ENCODE results near the gene MLLT11.
"Not testable (repeated sequence)": the region's sequence is repeated elsewhere in the genome, so short reads cannot be mapped to it uniquely, and the experiment has no call there.

MLLT11 gene

GRCh38 chr1:151055581-151055980 is 4.6 kb upstream of the MLLT11 start:
- DNase-seq (ENCODE audit: low read depth in 2 of 3, low spot score in 2 of 3) = no peak

DNA sequence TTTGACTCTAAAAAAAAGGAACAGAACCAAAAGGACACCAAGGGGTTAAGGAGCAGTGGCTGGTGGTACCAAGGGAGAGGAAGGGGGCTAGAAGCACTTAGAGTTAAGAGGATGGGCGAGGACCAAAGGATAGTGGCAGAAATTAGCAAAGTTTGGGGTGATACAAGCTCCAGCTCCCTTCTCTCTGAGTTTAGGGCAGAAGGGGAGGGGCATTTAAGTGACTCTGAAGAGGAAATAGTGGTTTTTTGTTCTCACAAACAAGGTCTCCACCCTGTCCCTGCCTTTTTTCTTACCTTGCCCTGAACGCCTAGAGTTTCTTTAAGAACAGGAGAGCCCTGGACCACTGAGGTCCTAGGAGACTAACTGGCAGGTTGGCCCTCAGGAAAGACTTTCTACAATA is 4.0 kb upstream of the MLLT11 start:
- DNase-seq (ENCODE audit: low read depth in 2 of 3, low spot score in 2 of 3) = no peak

GRCh38 chr1:151058692-151059091 is 1.5 kb upstream of the MLLT11 start:
- no peak for DNase-seq (ENCODE audit: low read depth in 2 of 3, low spot score in 2 of 3)

DNA sequence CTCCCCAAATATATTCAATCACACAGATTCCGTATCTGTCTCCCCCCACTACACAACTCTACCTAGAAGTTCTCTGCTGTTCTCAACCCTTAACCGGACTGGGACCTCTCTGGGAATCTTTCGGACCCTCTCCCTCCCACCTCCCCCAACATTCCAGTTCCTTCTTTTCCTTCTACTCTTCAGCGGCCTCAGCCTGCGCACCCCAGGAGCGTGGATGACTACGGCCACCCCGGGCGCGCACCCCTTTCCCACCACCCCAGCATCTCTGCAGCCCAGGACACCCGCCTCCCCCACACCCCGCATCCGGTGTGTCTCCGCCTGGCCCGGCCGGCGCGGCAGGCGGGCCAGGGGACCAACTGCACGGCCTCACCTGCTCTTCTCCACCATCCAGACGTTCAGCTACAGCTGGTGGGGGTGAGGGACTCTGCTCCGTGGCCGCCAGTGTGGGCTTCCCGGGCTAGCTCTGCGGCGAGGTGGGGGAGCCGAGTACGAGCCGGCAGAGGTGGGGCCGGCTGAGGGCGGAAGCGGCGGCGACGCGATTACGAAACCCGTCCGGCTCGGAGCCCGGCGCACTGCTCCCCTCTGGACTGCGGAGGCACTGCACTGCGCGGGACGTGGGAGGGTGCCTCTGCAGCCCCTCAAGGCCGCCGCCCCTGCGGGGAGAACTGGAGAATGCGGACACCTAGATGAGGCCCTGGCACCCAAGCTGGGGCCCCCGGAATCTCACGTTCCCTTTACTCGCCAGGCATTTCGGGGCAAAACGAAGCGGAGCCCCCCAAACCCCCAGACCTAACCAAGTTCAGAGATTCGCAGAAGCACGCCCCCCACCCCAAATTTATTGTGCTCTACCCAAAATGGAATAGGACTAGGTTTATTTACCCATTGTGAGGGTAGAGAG is 839 bp upstream of the MLLT11 start, which contains the start of gene CDC42SE1:
TSS of gene CDC42SE1 (minus strand) at position 514 of the 898 bp plus-strand sequence. CDS start 3,892 bp downstream, outside the sequence.
- peak; percentile 65 to 73 (median 68) for DNase-seq (ENCODE audit: low read depth in 2 of 3, low spot score in 2 of 3)

GRCh38 chr1:151060657-151061421 is 642 bp downstream of the MLLT11 start:
- no peak for DNase-seq (ENCODE audit: low read depth in 2 of 3, low spot score in 2 of 3)

DNA sequence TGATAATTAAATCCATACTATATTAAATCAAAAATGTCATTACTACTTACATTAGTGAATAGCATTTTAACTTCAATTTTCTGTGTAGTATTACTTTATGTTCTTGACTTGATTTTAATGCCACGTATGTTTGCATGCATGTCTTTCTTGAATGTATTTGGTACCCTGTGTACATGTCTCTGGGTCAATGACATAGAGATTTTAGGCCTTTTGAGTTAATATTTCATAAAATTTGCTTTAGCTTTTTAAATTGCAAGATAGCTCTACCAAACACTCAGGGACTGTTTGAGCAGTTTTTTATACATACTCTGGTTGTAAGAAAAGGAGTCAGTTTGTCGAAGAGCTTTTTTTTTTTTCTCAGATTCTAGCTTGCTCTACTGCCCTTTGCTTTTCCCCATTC is 1.5 kb downstream of the MLLT11 start:
- DNase-seq (ENCODE audit: low read depth in 2 of 3, low spot score in 2 of 3) = no peak

GRCh38 chr1:151062741-151063371 is 2.7 kb downstream of the MLLT11 start:
- no peak for DNase-seq (ENCODE audit: low read depth in 2 of 3, low spot score in 2 of 3)

DNA sequence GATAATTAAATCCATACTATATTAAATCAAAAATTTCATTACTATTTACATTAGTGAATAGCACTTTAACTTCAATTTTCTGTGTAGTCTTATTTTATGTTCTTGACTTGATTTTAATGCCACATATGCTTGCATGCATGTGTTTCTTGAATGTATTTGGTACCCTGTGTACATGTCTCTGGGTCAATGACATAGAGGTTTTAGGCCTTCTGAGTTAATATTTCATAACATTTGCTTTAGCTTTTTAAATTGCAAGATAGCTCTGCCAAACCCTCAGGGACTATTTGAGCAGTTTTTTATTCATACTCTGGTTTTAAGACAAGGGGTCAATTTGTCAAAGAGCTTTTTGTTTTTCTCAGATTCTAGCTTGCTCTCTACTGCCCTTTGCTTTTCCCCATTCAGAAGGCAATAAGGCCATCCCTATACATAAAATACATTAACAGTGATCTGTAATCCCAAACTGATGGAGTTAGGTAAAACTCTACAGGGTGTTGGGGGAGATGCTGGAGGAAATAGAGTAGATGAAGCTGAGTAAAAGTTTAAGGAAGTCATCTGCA is 5.0 kb downstream of the MLLT11 start:
- DNase-seq (ENCODE audit: low read depth in 2 of 3, low spot score in 2 of 3) = no peak

DNA sequence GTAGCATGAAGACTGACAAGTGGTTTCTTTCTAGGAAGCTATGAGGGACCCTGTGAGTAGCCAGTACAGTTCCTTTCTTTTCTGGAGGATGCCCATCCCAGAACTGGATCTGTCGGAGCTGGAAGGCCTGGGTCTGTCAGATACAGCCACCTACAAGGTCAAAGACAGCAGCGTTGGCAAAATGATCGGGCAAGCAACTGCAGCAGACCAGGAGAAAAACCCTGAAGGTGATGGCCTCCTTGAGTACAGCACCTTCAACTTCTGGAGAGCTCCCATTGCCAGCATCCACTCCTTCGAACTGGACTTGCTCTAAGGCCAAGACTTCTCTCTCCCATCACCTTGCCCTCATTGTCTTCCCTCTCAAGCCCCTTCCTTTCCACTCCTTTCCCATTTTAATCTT is 7.0 kb downstream of the MLLT11 start:
- no peak for DNase-seq (ENCODE audit: low read depth in 2 of 3, low spot score in 2 of 3)

GRCh38 chr1:151069103-151069486 is 8.9 kb downstream of the MLLT11 start:
- DNase-seq (ENCODE audit: low read depth in 2 of 3, low spot score in 2 of 3) = no peak

DNA sequence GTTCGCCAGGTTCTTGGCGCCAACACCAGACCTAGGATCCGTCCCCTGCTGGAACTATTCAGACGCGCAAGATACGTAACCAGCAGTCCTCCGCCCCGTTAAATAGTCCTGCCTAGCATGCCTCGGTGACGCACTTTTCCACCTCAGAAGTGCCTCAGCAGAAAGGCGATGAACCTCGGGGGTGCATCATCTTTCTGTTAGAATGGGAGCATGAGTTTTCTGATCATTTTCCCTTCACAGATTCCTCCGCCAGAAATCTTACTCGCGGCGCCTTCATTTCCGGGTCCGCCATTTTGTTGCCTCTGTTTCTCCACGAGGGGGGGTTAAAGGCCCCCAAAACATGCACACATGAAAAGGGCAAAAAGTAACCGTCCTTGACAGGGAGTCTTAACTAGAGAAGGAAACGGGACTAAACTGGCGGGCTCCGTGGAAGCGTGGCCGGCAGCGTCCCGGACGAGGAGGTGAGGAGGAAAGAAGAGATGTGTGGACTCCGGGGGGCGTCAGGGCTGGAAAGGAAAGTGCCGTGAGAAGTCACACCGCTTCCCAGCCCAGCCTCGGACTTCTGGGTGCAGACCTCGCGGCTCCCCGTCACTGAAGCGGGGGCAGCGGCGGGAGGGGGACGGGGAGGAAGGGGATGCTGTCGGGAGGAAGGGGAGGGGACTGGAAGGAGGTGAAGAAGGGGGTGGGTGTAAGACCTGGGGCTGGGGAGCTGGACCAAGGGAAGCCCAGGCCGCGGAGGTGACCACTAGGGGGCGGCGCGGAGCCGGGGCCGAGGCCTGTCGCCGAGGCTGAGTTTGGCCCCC is 10.5 kb downstream of the MLLT11 start, which contains the start of gene GABPB2:
TSS of gene GABPB2 (plus strand) at position 288 of the 803 bp plus-strand sequence. CDS start 17,429 bp downstream, outside the sequence.
- peak; percentile 78 to 91 (median 85) for DNase-seq (ENCODE audit: low read depth in 2 of 3, low spot score in 2 of 3)

GRCh38 chr1:151072224-151072623 is 12.0 kb downstream of the MLLT11 start:
- DNase-seq (ENCODE audit: low read depth in 2 of 3, low spot score in 2 of 3) = no peak

- no peak for DNase-seq (ENCODE audit: low read depth in 2 of 3, low spot score in 2 of 3)
These were observed 25.9 kb downstream of the MLLT11 start for GRCh38 chr1:151085953-151086559.

DNA sequence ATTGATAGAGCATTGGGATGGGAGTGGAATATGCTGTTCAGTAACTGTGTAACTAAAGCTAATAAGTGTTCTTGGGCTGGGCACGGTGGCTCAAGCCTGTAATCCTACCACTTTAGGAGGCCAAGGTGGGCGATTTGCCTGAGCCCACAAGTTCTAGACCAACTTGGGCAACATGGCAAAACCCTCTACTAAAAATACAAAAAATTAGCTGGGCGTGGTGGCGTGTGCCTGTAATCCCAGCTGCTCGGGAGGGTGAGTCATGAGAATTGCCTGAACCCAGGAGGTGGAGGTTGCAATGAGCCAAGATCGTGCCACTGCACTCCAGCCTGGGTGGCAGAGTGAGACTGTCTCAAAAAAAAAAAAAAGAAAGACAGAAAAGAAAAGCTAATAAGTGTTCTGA is 37.2 kb downstream of the MLLT11 start:
- not testable (repeated sequence) for DNase-seq (ENCODE audit: low read depth in 2 of 3, low spot score in 2 of 3)

GRCh38 chr1:151098126-151098525 is 37.9 kb downstream of the MLLT11 start:
- no peak for DNase-seq (ENCODE audit: low read depth in 2 of 3, low spot score in 2 of 3)

DNA sequence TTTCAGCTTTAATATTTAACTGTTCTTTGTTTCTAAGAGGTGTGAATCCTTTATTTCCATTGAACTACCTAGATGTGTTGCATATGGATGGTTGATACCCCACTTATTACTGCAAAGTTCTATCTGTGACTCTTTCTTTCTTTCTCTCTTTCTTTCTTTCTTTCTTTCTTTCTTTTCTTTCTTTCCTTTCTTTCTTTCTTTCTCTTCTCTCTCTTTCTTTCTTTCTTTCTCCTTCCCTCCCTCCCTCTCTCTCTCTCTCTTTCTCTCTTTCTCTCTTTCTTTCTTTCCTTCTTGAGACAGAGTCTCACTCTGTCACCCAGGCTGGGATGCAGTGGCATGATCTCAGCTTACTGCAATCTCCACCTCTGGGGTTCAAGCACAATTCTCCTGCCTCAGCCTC is 44.4 kb downstream of the MLLT11 start:
- no peak for DNase-seq (ENCODE audit: low read depth in 2 of 3, low spot score in 2 of 3)

GRCh38 chr1:151106894-151107293 is 46.7 kb downstream of the MLLT11 start:
- DNase-seq (ENCODE audit: low read depth in 2 of 3, low spot score in 2 of 3) = no peak

- no peak for DNase-seq (ENCODE audit: low read depth in 2 of 3, low spot score in 2 of 3)
These were observed 48.1 kb downstream of the MLLT11 start for GRCh38 chr1:151108331-151108730.

DNA sequence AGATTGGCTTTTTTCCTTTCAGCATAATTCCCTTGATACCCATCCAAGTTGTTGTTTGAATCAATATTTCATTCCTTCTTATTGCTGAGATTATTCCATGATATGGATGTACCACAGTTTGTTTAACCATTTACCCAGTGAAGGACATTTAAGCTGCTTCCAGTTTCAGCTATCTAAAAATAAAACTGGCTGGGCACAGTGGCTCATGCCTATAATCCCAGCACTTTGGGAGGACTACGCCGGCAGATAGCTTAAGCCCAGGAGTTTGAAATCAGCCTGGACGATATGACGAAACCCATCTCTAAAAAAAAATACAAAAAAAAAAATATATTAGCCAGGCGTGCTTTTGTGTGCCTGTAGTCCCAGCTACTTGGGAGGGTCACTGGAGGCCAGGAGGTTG is 53.7 kb downstream of the MLLT11 start:
- DNase-seq (ENCODE audit: low read depth in 2 of 3, low spot score in 2 of 3) = no peak

All from activated CD8-positive, alpha-beta memory T cell treated with anti-CD3 and anti-CD28 coated beads for 48 hours (primary cell).